ENCODE measurements around the gene MACROH2A1. TPM values are rescaled to one million over a fixed set of nuclear protein-coding genes. Genes with fewer than 3 reads are reported as not detected.

MACROH2A1 gene
- polyA plus RNA-seq, 4 donors = 154 to 353 (median 210) TPM

DNA sequence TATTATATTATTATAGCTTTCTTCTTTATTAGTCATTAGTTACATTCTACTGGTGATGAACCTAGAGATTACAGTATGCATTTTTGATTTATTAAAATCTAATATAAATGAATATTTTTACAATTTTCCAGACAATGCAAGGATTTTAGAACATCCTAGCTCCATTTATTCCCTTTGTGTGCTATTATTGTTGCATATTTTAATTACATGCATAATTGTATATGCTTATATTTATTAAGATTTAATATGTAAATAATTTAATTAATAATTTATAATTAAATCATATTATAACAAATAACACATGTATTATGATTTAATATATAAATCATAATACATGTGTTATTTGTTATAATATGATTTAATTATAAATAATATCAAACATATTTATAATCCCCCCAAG lies 23.4 kb upstream of the MACROH2A1 start:
- DNase-seq (no peak), FAIRE-seq (peak; percentile 98)
- Histone ChIP-seq H3K27me3 (ENCODE audit: control insufficient read depth in 3 of 3, insufficient read depth in 3 of 3, low read length in 3 of 3) (no peaks in the 10 kb centered on the region), H3K9me3 (ENCODE audit: control insufficient read depth in 2 of 2, insufficient read depth in 1 of 2, low read depth in 1 of 2, low read length in 1 of 2) (no peaks in the 10 kb centered on the region), H3K4me3 (ENCODE audit: low read depth in 1 of 3, low read length in 3 of 3) (no peak overlapping the region), H3K4me1 (ENCODE audit: control insufficient read depth in 3 of 3, insufficient read depth in 2 of 3, low read depth in 1 of 3, low read length in 2 of 3) (no peaks in the 10 kb centered on the region), H3K36me3 (ENCODE audit: control insufficient read depth in 3 of 3, insufficient read depth in 2 of 3, low read depth in 1 of 3, low read length in 3 of 3) (no peaks in the 10 kb centered on the region), H3K27ac (ENCODE audit: low read depth in 1 of 3, low read length in 2 of 3) (no peak overlapping the region)

DNA sequence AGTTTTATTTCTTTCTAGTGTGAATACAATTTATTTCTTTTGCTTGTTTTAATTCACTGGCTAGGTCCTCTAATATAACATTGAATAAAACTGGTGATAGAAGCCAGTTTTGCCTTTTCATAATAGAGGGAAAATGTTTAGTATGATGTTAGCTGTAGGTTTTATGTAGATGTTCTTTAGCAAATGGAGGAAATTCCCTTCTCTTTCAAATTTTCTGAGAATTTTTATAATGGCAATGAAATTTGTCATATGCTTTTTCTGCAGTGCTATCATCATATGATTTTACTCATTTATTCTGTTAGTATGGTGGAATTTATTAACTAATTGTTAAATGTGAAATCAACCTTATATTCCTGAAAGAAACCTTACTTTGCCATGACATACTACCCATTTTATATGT lies 18.1 kb upstream of the MACROH2A1 start:
- H3K4me1 ChIP-seq (ENCODE audit: control insufficient read depth in 3 of 3, insufficient read depth in 2 of 3, low read depth in 1 of 3, low read length in 2 of 3) = no peaks in the 10 kb centered on the region
- no peaks in the 10 kb centered on the region for H3K9me3 ChIP-seq (ENCODE audit: control insufficient read depth in 2 of 2, insufficient read depth in 1 of 2, low read depth in 1 of 2, low read length in 1 of 2)
- H3K4me3 ChIP-seq (ENCODE audit: low read depth in 1 of 3, low read length in 3 of 3) = no peak overlapping the region
- H3K27me3 ChIP-seq (ENCODE audit: control insufficient read depth in 3 of 3, insufficient read depth in 3 of 3, low read length in 3 of 3) = no peaks in the 10 kb centered on the region
- H3K27ac ChIP-seq (ENCODE audit: low read depth in 1 of 3, low read length in 2 of 3) = no peak overlapping the region
- DNase-seq (no peak), FAIRE-seq (no peak)
- H3K36me3 ChIP-seq (ENCODE audit: control insufficient read depth in 3 of 3, insufficient read depth in 2 of 3, low read depth in 1 of 3, low read length in 3 of 3) = no peaks in the 10 kb centered on the region

GRCh38 chr5:135405082-135405481 lies 6.1 kb upstream of the MACROH2A1 start:
- FAIRE-seq = no peak

GRCh38 chr5:135402031-135402430 lies 3.0 kb upstream of the MACROH2A1 start:
- no peak overlapping the region for H3K27ac ChIP-seq (ENCODE audit: low read depth in 1 of 3, low read length in 2 of 3)
- FAIRE-seq (no peak), DNase-seq (no peak)
- peaks cover 0 to 1% (median 0%) of the 10 kb centered on the region in 3 donors for H3K36me3 ChIP-seq (ENCODE audit: control insufficient read depth in 3 of 3, insufficient read depth in 2 of 3, low read depth in 1 of 3, low read length in 3 of 3)
- 85 to 95% (median 92%) methylated on average over 2 of the region's 2 CpGs for WGBS, 3 donors
- no peak overlapping the region for H3K4me3 ChIP-seq (ENCODE audit: low read depth in 1 of 3, low read length in 3 of 3)
- H3K9me3 ChIP-seq (ENCODE audit: control insufficient read depth in 2 of 2, insufficient read depth in 1 of 2, low read depth in 1 of 2, low read length in 1 of 2) = peaks cover 0 to 3% of the 10 kb centered on the region in 2 donors
- peaks cover 3 to 19% (median 12%) of the 10 kb centered on the region in 3 donors for H3K4me1 ChIP-seq (ENCODE audit: control insufficient read depth in 3 of 3, insufficient read depth in 2 of 3, low read depth in 1 of 3, low read length in 2 of 3)
- H3K27me3 ChIP-seq (ENCODE audit: control insufficient read depth in 3 of 3, insufficient read depth in 3 of 3, low read length in 3 of 3) = no peaks in the 10 kb centered on the region

More at GRCh38 chr5:135405082-135405481, 6.1 kb upstream of the MACROH2A1 start:
- WGBS, 3 donors = 79 to 85% (median 83%) methylated on average over 2 of the region's 2 CpGs
- Histone ChIP-seq H3K27ac (ENCODE audit: low read depth in 1 of 3, low read length in 2 of 3) (no peak overlapping the region), H3K27me3 (ENCODE audit: control insufficient read depth in 3 of 3, insufficient read depth in 3 of 3, low read length in 3 of 3) (no peaks in the 10 kb centered on the region), H3K4me3 (ENCODE audit: low read depth in 1 of 3, low read length in 3 of 3) (no peak overlapping the region), H3K36me3 (ENCODE audit: control insufficient read depth in 3 of 3, insufficient read depth in 2 of 3, low read depth in 1 of 3, low read length in 3 of 3) (no peaks in the 10 kb centered on the region), H3K9me3 (ENCODE audit: control insufficient read depth in 2 of 2, insufficient read depth in 1 of 2, low read depth in 1 of 2, low read length in 1 of 2) (peaks cover 0 to 6% of the 10 kb centered on the region in 2 donors), H3K4me1 (ENCODE audit: control insufficient read depth in 3 of 3, insufficient read depth in 2 of 3, low read depth in 1 of 3, low read length in 2 of 3) (peaks cover 0 to 11% (median 0%) of the 10 kb centered on the region in 3 donors)
- no peak for DNase-seq

GRCh38 chr5:135400866-135401265 lies 1.8 kb upstream of the MACROH2A1 start:
- Histone ChIP-seq H3K36me3 (ENCODE audit: control insufficient read depth in 3 of 3, insufficient read depth in 2 of 3, low read depth in 1 of 3, low read length in 3 of 3) (peaks cover 0 to 10% (median 0%) of the 10 kb centered on the region in 3 donors), H3K9me3 (ENCODE audit: control insufficient read depth in 2 of 2, insufficient read depth in 1 of 2, low read depth in 1 of 2, low read length in 1 of 2) (peaks cover 0 to 3% of the 10 kb centered on the region in 2 donors), H3K4me3 (ENCODE audit: low read depth in 1 of 3, low read length in 3 of 3) (no peak overlapping the region), H3K27me3 (ENCODE audit: control insufficient read depth in 3 of 3, insufficient read depth in 3 of 3, low read length in 3 of 3) (no peaks in the 10 kb centered on the region), H3K4me1 (ENCODE audit: control insufficient read depth in 3 of 3, insufficient read depth in 2 of 3, low read depth in 1 of 3, low read length in 2 of 3) (peaks cover 4 to 28% (median 15%) of the 10 kb centered on the region in 3 donors), H3K27ac (ENCODE audit: low read depth in 1 of 3, low read length in 2 of 3) (peak overlapping the region in 1 of 3 donors; percentile 65)
- FAIRE-seq (no peak), DNase-seq (peak; percentile 74 to 75)
- 22 to 50% (median 34%) methylated on average over 5 of the region's 5 CpGs for WGBS, 3 donors

- DNase-seq (no peak), FAIRE-seq (no peak)
- peak overlapping the region; percentile 57 to 98 (median 90) for H3K27ac ChIP-seq (ENCODE audit: low read depth in 1 of 3, low read length in 2 of 3)
- H3K36me3 ChIP-seq (ENCODE audit: control insufficient read depth in 3 of 3, insufficient read depth in 2 of 3, low read depth in 1 of 3, low read length in 3 of 3) = peaks cover 0 to 10% (median 0%) of the 10 kb centered on the region in 3 donors
- peaks cover 4 to 36% (median 23%) of the 10 kb centered on the region in 3 donors for H3K4me1 ChIP-seq (ENCODE audit: control insufficient read depth in 3 of 3, insufficient read depth in 2 of 3, low read depth in 1 of 3, low read length in 2 of 3)
- peak overlapping the region; percentile 76 to 94 (median 90) for H3K4me3 ChIP-seq (ENCODE audit: low read depth in 1 of 3, low read length in 3 of 3)
- H3K9me3 ChIP-seq (ENCODE audit: control insufficient read depth in 2 of 2, insufficient read depth in 1 of 2, low read depth in 1 of 2, low read length in 1 of 2) = peaks cover 0 to under 1% of the 10 kb centered on the region in 2 donors
- no peaks in the 10 kb centered on the region for H3K27me3 ChIP-seq (ENCODE audit: control insufficient read depth in 3 of 3, insufficient read depth in 3 of 3, low read length in 3 of 3)
- 42 to 79% (median 77%) methylated on average over 25 of the region's 25 CpGs for WGBS, 3 donors
These were observed 937 bp upstream of the MACROH2A1 start for GRCh38 chr5:135399794-135400542.

- FAIRE-seq = no peak
- 0% methylated on average over 41 to 43 of the region's 43 CpGs for WGBS, 3 donors
These were observed 724 bp downstream of the MACROH2A1 start for GRCh38 chr5:135398160-135398854.

GRCh38 chr5:135397084-135397483 lies 1.9 kb downstream of the MACROH2A1 start:
- H3K27me3 ChIP-seq (ENCODE audit: control insufficient read depth in 3 of 3, insufficient read depth in 3 of 3, low read length in 3 of 3) = no peaks in the 10 kb centered on the region
- no peak for DNase-seq
- H3K36me3 ChIP-seq (ENCODE audit: control insufficient read depth in 3 of 3, insufficient read depth in 2 of 3, low read depth in 1 of 3, low read length in 3 of 3) = peaks cover 0 to 16% (median 0%) of the 10 kb centered on the region in 3 donors
- 79 to 94% (median 89%) methylated on average over 5 of the region's 5 CpGs for WGBS, 3 donors
- peak overlapping the region in 1 of 3 donors; percentile 90 for H3K4me3 ChIP-seq (ENCODE audit: low read depth in 1 of 3, low read length in 3 of 3)
- peaks cover 7 to 56% (median 35%) of the 10 kb centered on the region in 3 donors for H3K4me1 ChIP-seq (ENCODE audit: control insufficient read depth in 3 of 3, insufficient read depth in 2 of 3, low read depth in 1 of 3, low read length in 2 of 3)
- no peaks in the 10 kb centered on the region for H3K9me3 ChIP-seq (ENCODE audit: control insufficient read depth in 2 of 2, insufficient read depth in 1 of 2, low read depth in 1 of 2, low read length in 1 of 2)
- FAIRE-seq = no peak
- no peak overlapping the region for H3K27ac ChIP-seq (ENCODE audit: low read depth in 1 of 3, low read length in 2 of 3)

More at GRCh38 chr5:135398160-135398854, 724 bp downstream of the MACROH2A1 start:
- Histone ChIP-seq H3K9me3 (ENCODE audit: control insufficient read depth in 2 of 2, insufficient read depth in 1 of 2, low read depth in 1 of 2, low read length in 1 of 2) (no peaks in the 10 kb centered on the region), H3K4me1 (ENCODE audit: control insufficient read depth in 3 of 3, insufficient read depth in 2 of 3, low read depth in 1 of 3, low read length in 2 of 3) (peaks cover 4 to 47% (median 30%) of the 10 kb centered on the region in 3 donors), H3K27me3 (ENCODE audit: control insufficient read depth in 3 of 3, insufficient read depth in 3 of 3, low read length in 3 of 3) (no peaks in the 10 kb centered on the region), H3K36me3 (ENCODE audit: control insufficient read depth in 3 of 3, insufficient read depth in 2 of 3, low read depth in 1 of 3, low read length in 3 of 3) (peaks cover 0 to 14% (median 0%) of the 10 kb centered on the region in 3 donors), H3K27ac (ENCODE audit: low read depth in 1 of 3, low read length in 2 of 3) (peak overlapping the region; percentile 57 to 98 (median 93)), H3K4me3 (ENCODE audit: low read depth in 1 of 3, low read length in 3 of 3) (peak overlapping the region; percentile 76 to 94 (median 90))
- peak; percentile 80 to 89 for DNase-seq

All from small intestine (tissue), 7 donors.